GM11168 (cell line): ENCODE data around the gene KCNJ11.

ENCODE experiments used
- in situ Hi-C: fragments of 300-500 bp; cut with MboI; formaldehyde crosslinking; loops from one replicate; pipeline ENCODE4 v1.12.0; 2022; ENCODE audit warnings: low sequenced_read_pairs; ENCODE audit not compliant: unreplicated experiment

KCNJ11 gene

GRCh38 chr11:17371614-17372013, 16.8 kb downstream of the KCNJ11 start:
- in situ Hi-C loops = no loop called here

- in situ Hi-C loops = no loop called here
Observed at GRCh38 chr11:17369684-17370243, 18.7 kb downstream of the KCNJ11 start.

- in situ Hi-C loops = no loop called here
Observed at GRCh38 chr11:17369094-17369493, 19.4 kb downstream of the KCNJ11 start.

GRCh38 chr11:17368551-17368950, 19.9 kb downstream of the KCNJ11 start:
- in situ Hi-C loops = no loop called here

GRCh38 chr11:17366495-17366894, 22.0 kb downstream of the KCNJ11 start:
- in situ Hi-C loops = no loop called here

- in situ Hi-C loops = no loop called here
Observed at GRCh38 chr11:17354601-17354991, 33.9 kb downstream of the KCNJ11 start.

GRCh38 chr11:17353821-17354600, 34.4 kb downstream of the KCNJ11 start:
- in situ Hi-C loops = no loop called here

- in situ Hi-C loops = no loop called here
Observed at GRCh38 chr11:17352950-17353820, 35.3 kb downstream of the KCNJ11 start.

- in situ Hi-C loops = no loop called here
Observed at GRCh38 chr11:17351510-17352176, 36.8 kb downstream of the KCNJ11 start, which contains the start of gene NCR3LG1. NCR3LG1 (plus strand) TSS chr11:17351800; CDS start chr11:17351970, 170 bp downstream.

GRCh38 chr11:17351172-17351509, 37.3 kb downstream of the KCNJ11 start:
- in situ Hi-C loops = no loop called here

- in situ Hi-C loops = no loop called here
Observed at GRCh38 chr11:17350455-17351171, 37.8 kb downstream of the KCNJ11 start.

- in situ Hi-C loops = no loop called here
Observed at GRCh38 chr11:17347676-17348075, 40.8 kb downstream of the KCNJ11 start.

GRCh38 chr11:17343907-17344306, 44.6 kb downstream of the KCNJ11 start:
- in situ Hi-C loops = no loop called here

- in situ Hi-C loops = no loop called here
Observed at GRCh38 chr11:17343257-17343656, 45.2 kb downstream of the KCNJ11 start.
